GM18526 (cell line): ENCODE results near the gene CTXN3.

Experiments used
- POLR2A ChIP-seq: IDR thresholded peaks from 3 replicates; pipeline ENCODE4 v1.6.1; 2011; ENCODE audit not compliant: insufficient read length; ENCODE audit errors: extremely low read depth

Gene CTXN3

DNA sequence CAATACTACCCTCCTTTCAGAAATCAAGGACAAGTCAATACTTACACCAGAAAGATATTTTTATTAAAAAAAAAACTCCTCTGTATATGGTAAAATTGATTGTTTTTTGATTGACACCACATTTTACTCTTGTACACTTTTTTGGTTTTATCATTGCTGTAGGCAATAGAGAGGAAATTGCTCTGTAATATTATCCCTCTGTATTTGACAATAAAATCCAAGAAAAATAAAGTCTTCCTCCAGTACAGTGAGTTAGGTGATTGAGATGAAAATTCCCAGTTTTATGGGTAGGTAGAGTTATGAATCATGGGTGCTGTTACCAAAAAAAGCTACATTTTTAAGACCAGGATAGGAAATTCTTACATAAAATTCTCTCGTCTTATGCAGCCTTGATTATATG lies 31.7 kb downstream of the CTXN3 start:
- TF ChIP-seq POLR2A: no peak

DNA sequence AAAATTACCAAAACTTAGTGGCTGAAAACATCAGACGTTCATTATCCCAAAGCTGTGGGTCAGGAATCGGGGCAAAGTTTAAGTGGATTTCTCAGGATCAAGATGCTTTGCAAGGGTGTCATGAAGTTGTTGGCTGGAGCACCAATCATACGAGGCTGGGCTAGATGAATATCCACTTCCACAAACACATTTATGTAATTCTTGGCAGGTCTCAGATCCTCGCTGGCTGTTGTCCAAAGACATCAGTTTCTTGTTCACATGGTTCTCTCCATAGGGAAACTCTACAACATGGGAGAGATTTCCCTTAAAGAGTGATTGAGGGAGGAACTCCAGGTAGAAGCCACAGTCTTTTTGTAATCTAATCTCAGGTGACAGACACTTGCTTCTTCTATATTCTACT lies 34.1 kb downstream of the CTXN3 start:
- TF ChIP-seq POLR2A: no peak

DNA sequence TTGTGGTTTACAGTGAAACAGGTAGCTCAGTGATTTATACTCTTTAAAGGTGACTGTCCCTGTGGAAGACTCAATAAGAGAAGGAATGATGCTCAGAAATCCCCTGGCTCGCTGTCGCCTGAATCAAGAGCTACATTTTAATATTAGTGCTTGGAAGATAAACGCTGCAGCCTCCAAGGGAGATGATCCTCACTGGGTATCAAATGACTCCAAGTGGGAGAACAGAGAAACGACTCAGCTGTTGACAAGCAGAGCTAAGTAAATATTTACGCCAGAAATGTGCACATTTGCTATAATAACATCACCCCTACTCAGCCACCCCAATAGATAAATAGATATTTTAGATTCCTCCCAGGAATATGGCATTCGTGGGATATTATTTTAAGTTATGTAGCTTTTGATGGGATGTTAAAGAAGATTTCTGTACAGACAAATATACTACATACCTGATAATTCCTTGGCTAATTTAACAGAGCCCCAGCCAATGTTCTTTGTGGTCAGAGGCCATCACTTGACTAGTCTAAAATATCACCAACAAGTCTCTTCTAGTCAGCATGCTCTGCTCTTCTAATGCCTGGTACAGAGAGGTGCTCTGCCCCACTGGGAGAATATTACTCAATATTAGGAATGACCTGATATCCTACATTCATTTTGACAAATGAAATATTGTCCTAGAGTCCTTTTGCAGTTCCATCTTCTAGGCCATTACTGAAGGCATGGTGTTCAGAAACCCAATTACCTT lies 36.0 kb downstream of the CTXN3 start:
- no peak for TF ChIP-seq POLR2A

DNA sequence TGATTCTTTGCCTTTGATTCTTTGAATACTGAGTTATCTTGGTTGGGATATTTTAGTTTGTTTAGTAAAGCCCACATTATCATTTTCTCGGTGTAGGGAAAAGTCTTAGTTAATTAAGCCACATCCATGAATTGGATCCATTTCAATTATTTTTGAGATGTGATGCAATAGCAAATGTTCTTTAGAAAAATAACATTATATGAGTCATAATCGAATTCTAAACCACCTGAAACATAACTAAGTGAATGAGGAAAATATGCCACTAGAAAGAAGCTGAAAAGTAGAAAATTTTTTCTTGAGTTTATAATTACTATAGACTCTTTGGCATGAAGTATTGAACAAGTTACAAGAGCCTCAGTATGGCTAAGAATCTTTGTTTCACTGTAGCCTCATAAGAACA lies 36.8 kb downstream of the CTXN3 start:
- TF ChIP-seq POLR2A: no peak

DNA sequence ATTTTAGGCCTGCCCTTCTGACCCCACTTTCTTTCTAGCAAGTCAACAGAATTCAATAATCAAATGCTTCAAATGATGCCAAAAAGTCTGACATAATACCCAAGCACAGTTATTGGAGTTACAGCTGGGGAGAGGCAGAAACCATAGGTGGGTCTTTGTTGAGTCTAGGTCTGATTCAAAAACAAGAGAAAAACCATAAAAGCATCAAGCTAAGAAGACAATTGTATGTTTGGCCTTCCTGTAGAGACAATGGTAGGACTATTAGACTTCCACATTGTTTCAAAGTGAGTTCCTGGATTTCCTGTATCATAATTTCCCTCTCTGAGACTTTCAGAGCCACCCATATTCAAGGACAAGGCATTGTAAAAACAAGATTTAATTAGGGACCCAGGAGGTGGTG lies 37.5 kb downstream of the CTXN3 start:
- no peak for TF ChIP-seq POLR2A

DNA sequence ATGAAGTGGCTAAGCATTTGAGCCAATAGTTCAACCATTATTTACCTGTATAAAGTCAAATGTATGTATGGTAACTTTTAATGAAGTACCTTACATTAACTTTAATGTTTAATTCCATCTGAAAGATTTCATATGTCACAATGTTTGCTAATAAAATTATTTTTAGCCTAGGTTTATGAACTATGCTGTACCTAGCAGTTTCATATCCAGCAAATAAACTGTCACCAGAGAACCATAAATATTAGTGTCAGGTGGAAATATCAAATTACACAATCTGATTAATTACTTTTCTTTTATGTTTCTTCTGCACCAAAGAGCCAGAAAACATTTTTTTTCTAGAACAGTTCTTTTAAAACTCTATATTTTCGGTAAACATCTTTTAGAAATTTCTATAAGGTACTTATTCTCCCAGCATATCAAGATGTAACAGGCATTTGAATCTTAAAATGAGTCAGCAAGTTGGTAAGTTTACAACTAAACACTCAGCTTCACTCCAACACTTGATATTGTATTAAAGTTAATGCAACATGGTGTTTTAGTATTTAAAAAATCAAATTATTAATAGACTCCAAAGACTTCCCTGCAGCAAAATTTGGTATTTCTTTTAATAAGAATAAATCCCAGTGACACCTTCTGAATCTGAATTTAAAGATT lies 45.8 kb downstream of the CTXN3 start:
- no peak for TF ChIP-seq POLR2A

DNA sequence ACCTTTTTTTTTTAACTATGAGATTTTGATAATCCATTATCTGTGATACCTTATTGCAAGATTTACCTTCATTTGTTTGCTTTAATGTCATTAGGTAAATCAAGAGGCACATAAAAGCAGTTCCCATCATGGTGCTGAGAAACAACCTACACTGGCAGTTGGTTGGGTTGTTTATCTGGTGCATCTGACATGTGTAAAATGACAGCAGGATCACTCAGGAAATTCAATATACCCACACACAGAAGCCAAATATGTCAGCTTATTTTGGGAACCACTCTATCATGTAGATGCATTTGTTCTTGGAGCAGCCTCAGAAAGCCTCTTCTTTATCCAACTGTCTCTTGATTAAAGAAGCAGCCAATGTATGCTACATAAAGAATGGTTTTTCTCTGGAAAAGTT lies 46.5 kb downstream of the CTXN3 start:
- TF ChIP-seq POLR2A: no peak

DNA sequence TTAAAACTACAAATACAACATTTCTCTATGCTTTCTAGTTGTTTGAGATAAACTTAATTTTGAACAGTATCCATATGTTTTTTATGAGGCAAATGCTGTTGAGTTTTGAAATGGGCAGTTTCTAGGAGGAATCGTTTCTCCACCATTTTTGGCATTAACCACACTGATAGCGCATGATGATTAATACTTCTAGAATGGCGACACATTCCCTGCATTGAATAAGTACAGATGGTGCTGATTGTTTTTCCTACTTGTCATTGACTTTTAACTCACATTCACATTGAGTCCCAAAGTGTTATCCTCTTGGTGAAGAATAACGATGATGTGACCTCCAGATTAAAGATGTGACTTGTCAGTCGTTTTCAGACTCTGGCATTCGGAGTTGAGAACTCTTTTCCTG lies 47.8 kb downstream of the CTXN3 start:
- no peak for TF ChIP-seq POLR2A

DNA sequence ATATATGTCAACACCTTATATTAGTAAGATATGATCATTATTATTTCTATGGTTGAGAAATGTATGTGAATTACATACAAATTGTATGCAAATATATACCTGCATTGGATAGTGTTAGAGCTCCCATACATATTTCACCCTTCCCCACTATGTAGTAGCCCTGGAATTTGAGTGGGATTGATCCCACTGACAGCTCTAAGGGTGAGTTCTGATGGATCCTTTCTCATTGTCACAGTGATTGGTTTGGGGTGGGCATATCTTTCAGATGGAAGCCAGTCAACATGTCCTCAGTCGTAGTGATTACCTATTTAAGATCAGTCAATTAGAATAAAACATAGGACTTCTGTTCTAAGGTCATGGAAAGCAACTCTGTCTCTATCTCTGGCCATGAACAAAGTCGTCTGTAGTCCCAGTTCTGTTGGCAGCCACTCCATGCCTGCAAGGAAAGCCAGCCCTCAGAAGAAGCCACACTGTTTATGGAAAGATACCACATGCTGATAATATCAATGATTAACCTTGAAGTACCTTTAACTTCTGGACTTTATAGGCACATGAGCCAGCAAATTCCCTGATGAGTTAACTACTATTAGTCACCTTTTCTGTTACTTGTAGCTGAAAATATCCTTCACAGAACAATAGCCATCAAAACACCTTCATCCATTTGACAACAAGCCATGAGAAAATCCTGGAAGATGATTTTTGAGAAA lies 49.2 kb downstream of the CTXN3 start:
- TF ChIP-seq POLR2A: no peak

DNA sequence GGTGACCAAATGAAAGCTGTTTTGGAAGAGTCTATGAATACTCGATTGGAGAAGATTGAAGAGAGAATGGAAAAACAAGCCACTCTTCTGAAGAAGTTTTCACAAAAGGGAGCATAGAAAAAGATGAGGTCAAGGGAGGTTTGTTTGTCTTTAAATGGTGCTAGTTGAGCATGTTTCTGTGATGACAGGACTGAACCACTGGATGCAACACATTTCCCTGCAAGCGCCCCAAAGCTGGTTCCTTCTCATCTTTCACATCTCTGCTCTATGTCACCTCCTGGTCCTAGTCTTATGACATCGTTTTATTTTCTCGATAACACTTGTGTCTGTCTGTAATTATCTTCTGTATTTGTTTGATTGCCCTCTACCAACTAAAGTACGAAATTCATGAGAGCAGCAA lies 50.5 kb downstream of the CTXN3 start:
- TF ChIP-seq POLR2A: no peak

DNA sequence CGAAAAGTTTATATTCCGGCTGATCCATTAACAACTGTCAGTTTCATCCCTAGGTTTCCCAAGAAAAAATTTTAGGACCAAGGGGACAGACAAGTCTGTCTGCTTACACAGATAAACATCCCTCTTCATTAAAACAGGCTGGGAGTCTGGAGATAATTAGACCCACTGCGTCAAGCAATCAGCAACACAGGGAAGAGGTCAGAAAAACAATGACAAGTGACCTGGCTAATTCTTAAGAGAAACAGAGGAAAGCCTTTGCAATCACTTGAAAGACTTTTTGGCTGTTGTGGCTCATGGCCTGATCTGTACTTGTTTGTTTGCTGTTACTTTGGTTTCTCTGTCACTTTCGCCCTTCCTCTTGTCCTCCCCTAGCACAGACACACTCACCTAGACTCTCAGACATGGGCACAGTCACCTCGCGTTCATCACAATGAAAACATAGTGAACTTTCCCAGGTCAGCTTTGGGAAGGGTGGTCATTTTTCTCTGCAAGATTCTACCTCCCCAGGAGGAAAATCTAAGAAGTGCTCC lies 51.4 kb downstream of the CTXN3 start:
- no peak for TF ChIP-seq POLR2A

DNA sequence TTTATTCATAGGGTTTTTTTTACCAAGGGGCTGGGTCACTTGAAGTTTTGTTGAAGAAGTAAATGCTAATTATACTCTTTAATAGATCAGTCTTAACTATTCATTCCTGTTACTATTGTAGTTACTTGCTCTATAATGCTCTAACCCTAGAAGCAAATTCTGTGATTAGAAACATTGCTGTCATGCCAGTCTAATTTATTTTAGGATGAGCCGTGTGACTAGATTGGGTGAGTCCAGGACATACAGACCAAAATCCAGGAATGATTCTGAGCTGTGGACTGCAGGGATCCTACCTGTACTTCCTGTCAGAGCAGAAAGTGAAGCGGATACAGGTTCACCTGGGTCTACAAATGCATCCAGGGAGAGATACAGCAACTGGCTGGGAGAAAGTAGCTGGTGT lies 53.6 kb downstream of the CTXN3 start:
- no peak for TF ChIP-seq POLR2A

DNA sequence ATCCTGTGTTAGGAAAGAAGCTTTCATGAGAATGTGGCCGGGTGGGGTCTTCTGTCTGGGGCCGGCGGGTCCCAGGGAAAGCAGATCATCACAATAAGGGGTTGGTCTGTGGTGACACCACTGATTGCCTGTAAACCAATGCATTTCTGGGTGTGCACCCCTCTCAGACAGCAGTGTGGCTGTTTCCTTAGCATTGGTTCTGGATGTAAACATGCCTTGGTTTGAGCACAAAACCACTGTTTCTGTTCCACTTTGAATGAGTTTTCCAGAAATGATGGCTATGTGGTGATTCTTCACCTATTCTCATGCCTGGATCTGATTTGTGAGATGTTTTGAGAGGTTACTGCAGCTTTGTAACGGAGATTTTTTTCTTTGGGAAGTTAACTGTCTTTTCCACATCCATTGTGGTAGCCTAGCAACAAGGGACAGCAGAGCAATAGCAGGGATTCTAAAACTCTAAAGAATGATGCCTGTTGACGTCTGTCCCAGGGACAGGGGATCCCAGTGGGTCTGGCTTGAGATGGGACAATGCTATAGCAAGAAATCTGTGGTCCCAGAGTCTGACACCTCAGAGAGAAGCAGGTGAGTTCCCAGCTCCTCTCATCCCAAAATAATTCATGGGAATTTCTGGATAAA lies 54.2 kb downstream of the CTXN3 start, which contains the start of gene CCDC192:
CCDC192 (plus strand) TSS at position 466 of the 636 bp plus-strand sequence; CDS start at position 521, 55 bp downstream.
- TF ChIP-seq POLR2A: no peak

DNA sequence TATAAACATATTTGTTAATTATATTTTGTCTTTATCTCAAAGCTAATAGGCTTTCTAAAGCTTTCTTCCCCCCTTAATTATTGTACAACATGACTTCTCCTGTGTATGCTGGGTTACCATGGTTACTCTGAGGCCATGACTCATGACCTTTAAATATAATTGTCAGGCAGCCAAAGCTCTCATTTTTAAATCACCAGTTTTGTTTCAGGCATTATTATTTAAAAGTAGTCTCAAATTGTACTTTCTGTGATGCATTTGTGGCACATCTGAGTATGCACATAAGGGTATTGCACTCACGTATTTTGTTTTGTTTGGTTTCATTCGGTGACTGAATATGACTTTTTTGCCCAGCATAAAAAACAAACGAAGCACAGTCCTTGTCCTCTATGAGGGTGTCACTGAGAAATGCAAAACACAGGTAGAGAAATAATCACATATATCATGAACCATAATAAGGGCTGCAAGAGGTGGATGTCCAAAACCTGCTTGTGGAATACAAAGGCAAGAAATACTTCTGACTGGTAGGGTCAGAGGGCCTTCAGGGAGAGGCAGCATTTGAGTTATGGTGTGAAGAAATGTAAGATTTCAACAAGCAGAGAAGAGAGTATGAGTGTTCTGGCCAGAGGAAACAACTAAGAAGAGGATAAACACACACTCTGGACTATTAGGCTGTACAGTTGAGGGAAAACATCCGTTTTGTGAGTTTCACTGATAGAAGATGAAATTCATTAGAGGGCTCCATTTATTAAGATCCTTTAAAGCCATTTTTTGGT lies 56.4 kb downstream of the CTXN3 start:
- no peak for TF ChIP-seq POLR2A

DNA sequence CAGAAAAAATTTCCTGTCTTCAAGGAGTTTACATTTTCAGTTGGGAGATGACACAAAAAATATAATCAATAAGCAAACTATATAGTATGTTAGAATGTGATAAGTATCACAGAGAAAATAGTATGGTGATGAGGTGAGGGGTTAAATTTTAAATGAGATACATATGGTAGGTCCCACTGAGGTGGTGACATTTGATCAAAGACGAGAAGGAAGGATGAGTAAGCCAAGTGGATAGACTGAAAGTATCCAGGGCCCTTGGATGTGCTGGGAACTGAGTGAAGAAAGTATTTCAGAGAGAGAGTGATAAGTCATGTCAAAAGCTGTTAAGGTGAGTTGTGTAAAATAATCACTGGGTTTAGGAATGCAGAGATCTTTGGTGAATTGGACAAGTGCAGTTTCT lies 57.8 kb downstream of the CTXN3 start:
- TF ChIP-seq POLR2A: no peak
